PC-9 (cell line): ENCODE measurements around the gene SEC14L3.

ENCODE experiments used
- CTCF ChIP-seq: fragments of 200-600 bp; sonication (generic); conservative IDR thresholded peaks from 2 replicates; pipeline ENCODE4 v1.6.1; 2017; ENCODE audit warnings: mixed run types, antibody characterized with exemption, mild to moderate bottlenecking, moderate library complexity
- EZH2 ChIP-seq: fragments of 200-600 bp; sonication (generic); IDR thresholded peaks from 2 replicates; pipeline ENCODE4 v1.8.0; 2017; ENCODE audit warnings: antibody characterized with exemption, low read depth

- TF ChIP-seq EZH2: no peak
- no peak for TF ChIP-seq CTCF
These were observed 16.3 kb upstream of the SEC14L3 start for GRCh38 chr22:30488121-30488520.
